ENCODE results near the gene NUP43.
A peak's percentile ranks its signal among the peaks of the same experiment; 100 is the strongest.

NUP43 gene

GRCh38 chr6:149727793-149728498 lies 18.4 kb downstream of the NUP43 start:
- H3K4me3 ChIP-seq (ENCODE audit: low read length, poor library complexity, severe bottlenecking) = peak overlapping the region; percentile 44
- H3K27me3 ChIP-seq (ENCODE audit: insufficient read depth, low read length, poor library complexity, severe bottlenecking) = no peaks in the 10 kb centered on the region
- TF ChIP-seq EZH2phosphoT487 (IDR thresholded peaks at IDR 0.05; ENCODE audit: borderline replicate concordance) = no peak
- TF ChIP-seq CTCF (conservative IDR thresholded peaks at IDR 0.05; ENCODE audit: low read length) = no peak
- no peaks in the 10 kb centered on the region for H4K20me1 ChIP-seq (ENCODE audit: insufficient read depth, low read length, poor library complexity, severe bottlenecking)
- no peaks in the 10 kb centered on the region for H3K79me2 ChIP-seq (ENCODE audit: insufficient read depth, low read length)
- no peak overlapping the region for H2AFZ ChIP-seq (ENCODE audit: low read length)
- H3F3A ChIP-seq (ENCODE audit: low read depth) = peaks cover 2% of the 10 kb centered on the region; the same call in 1 of the 2 replicates
- no peaks in the 10 kb centered on the region for H3K9me2 ChIP-seq (replicated peaks; ENCODE audit: low read depth, low read length)
- H3K4me2 ChIP-seq (ENCODE audit: low read depth, low read length, poor library complexity, severe bottlenecking) = peak overlapping the region; percentile 62
- peaks cover 18% of the 10 kb centered on the region for H3K4me1 ChIP-seq (ENCODE audit: insufficient read depth, low read length, poor library complexity, severe bottlenecking)
- H3K9me3 ChIP-seq (ENCODE audit: insufficient read depth, low read depth, low read length) = no peaks in the 10 kb centered on the region
- peak overlapping the region; percentile 64 for H3K9ac ChIP-seq (ENCODE audit: low read depth, low read length, poor library complexity, severe bottlenecking)
- peaks cover 65% of the 10 kb centered on the region for H3K36me3 ChIP-seq (ENCODE audit: insufficient read depth, low read length)

GRCh38 chr6:149725785-149726184 lies 20.5 kb downstream of the NUP43 start:
- H3F3A ChIP-seq (ENCODE audit: low read depth) = peaks cover 2% of the 10 kb centered on the region; the same call in 1 of the 2 replicates
- peaks cover 53% of the 10 kb centered on the region for H3K36me3 ChIP-seq (ENCODE audit: insufficient read depth, low read length)
- no peak overlapping the region for H2AFZ ChIP-seq (ENCODE audit: low read length)
- H3K9me3 ChIP-seq (ENCODE audit: insufficient read depth, low read depth, low read length) = no peaks in the 10 kb centered on the region
- no peaks in the 10 kb centered on the region for H3K9me2 ChIP-seq (replicated peaks; ENCODE audit: low read depth, low read length)
- no peak for TF ChIP-seq CTCF (conservative IDR thresholded peaks at IDR 0.05; ENCODE audit: low read length)
- TF ChIP-seq EZH2phosphoT487 (IDR thresholded peaks at IDR 0.05; ENCODE audit: borderline replicate concordance) = no peak
- no peaks in the 10 kb centered on the region for H3K27me3 ChIP-seq (ENCODE audit: insufficient read depth, low read length, poor library complexity, severe bottlenecking)
- no peak overlapping the region for H3K9ac ChIP-seq (ENCODE audit: low read depth, low read length, poor library complexity, severe bottlenecking)
- no peak overlapping the region for H3K4me3 ChIP-seq (ENCODE audit: low read length, poor library complexity, severe bottlenecking)
- no peaks in the 10 kb centered on the region for H3K79me2 ChIP-seq (ENCODE audit: insufficient read depth, low read length)
- no peaks in the 10 kb centered on the region for H4K20me1 ChIP-seq (ENCODE audit: insufficient read depth, low read length, poor library complexity, severe bottlenecking)
- H3K4me2 ChIP-seq (ENCODE audit: low read depth, low read length, poor library complexity, severe bottlenecking) = no peak overlapping the region
- peaks cover 18% of the 10 kb centered on the region for H3K4me1 ChIP-seq (ENCODE audit: insufficient read depth, low read length, poor library complexity, severe bottlenecking)

GRCh38 chr6:149723771-149724417 lies 22.4 kb downstream of the NUP43 start:
- TF ChIP-seq EZH2phosphoT487 (IDR thresholded peaks at IDR 0.05; ENCODE audit: borderline replicate concordance) (no peak), CTCF (conservative IDR thresholded peaks at IDR 0.05; ENCODE audit: low read length) (peak; percentile 92)
- H3K4me3 ChIP-seq (ENCODE audit: low read length, poor library complexity, severe bottlenecking) = no peak overlapping the region
- H3K9me3 ChIP-seq (ENCODE audit: insufficient read depth, low read depth, low read length) = no peaks in the 10 kb centered on the region
- peaks cover 2% of the 10 kb centered on the region; the same call in 1 of the 2 replicates for H3F3A ChIP-seq (ENCODE audit: low read depth)
- peaks cover 23% of the 10 kb centered on the region for H3K4me1 ChIP-seq (ENCODE audit: insufficient read depth, low read length, poor library complexity, severe bottlenecking)
- H3K9me2 ChIP-seq (replicated peaks; ENCODE audit: low read depth, low read length) = no peaks in the 10 kb centered on the region
- H3K27me3 ChIP-seq (ENCODE audit: insufficient read depth, low read length, poor library complexity, severe bottlenecking) = no peaks in the 10 kb centered on the region
- no peak overlapping the region for H3K9ac ChIP-seq (ENCODE audit: low read depth, low read length, poor library complexity, severe bottlenecking)
- H2AFZ ChIP-seq (ENCODE audit: low read length) = no peak overlapping the region
- 0 out of 2 replicates have a peak, but pooled peaks cover 4% of the 10 kb centered on the region for H3K79me2 ChIP-seq (ENCODE audit: insufficient read depth, low read length)
- no peaks in the 10 kb centered on the region for H4K20me1 ChIP-seq (ENCODE audit: insufficient read depth, low read length, poor library complexity, severe bottlenecking)
- H3K36me3 ChIP-seq (ENCODE audit: insufficient read depth, low read length) = peaks cover 35% of the 10 kb centered on the region
- no peak overlapping the region for H3K4me2 ChIP-seq (ENCODE audit: low read depth, low read length, poor library complexity, severe bottlenecking)
